Adrenal gland (tissue), 12 donors: ENCODE results near the gene EPHB2. TPM values are rescaled to one million over a fixed set of nuclear protein-coding genes. Genes with fewer than 3 reads are reported as not detected.

Experiments used
- DNase-seq, 7 donors: peaks; one replicate each; pipeline ENCODE4 v3.0.0-alpha.2; 2019 to 2020
- H3K27ac ChIP-seq, 5 donors: fragments of 200-600 bp; sonication (generic) in 4 of 5; 1 replicate in 3 of 5; 2 replicates in 2 of 5; pipeline versions ENCODE4 v1.5.1 to v1.8.0; 2016 to 2020; ENCODE audit warnings: mild to moderate bottlenecking in 1 of 5
- H3K27me3 ChIP-seq: fragments of 200-600 bp; 2 replicates; pipeline ENCODE4 v1.8.0; 2021
- H3K36me3 ChIP-seq, 2 donors: fragments of 200-600 bp; replicated peaks in 1 of 2; 1 replicate in 1 of 2; 2 replicates in 1 of 2; pipeline versions ENCODE4 v1.5.1 to v1.8.0; 2018 to 2022
- H3K4me1 ChIP-seq, 2 donors: fragments of 200-600 bp; replicated peaks in 1 of 2; 1 replicate in 1 of 2; 2 replicates in 1 of 2; pipeline versions ENCODE4 v1.5.1 to v1.8.0; 2018 to 2021
- H3K4me3 ChIP-seq, 4 donors: fragments of 200-600 bp; sonication (generic) in 3 of 4; one replicate each; pipeline ENCODE4 v1.5.1; 2016 to 2018
- H3K9me3 ChIP-seq, 3 donors: fragments of 200-600 bp; sonication (generic) in 1 of 3; replicated peaks in 1 of 3; 1 replicate in 2 of 3; 2 replicates in 1 of 3; pipeline versions ENCODE4 v1.5.1 to v1.8.0; 2016 to 2021
- CTCF ChIP-seq, 6 experiments: fragments of 450-650 bp in 4 of 6; fragments of 200-600 bp in 2 of 6; sonication (generic) in 1 of 6; IDR thresholded peaks; 1 replicate in 5 of 6; 2 replicates in 1 of 6; pipeline versions ENCODE4 v1.5.1 to v1.8.0; 2016 to 2021; ENCODE audit warnings: antibody characterized with exemption in 6 of 6, mild to moderate bottlenecking in 2 of 6, moderate library complexity in 1 of 6
- POLR2A ChIP-seq, 2 donors: fragments of 450-650 bp; IDR thresholded peaks; one replicate each; pipeline ENCODE4 v1.6.1; 2017; ENCODE audit warnings: antibody characterized with exemption in 2 of 2, mild to moderate bottlenecking in 2 of 2, moderate library complexity in 1 of 2
- WGBS, 4 donors: extraction: QIAGEN DNeasy Blood & Tissue Kit in 2 of 4; methylation state at CpG; one replicate each; pipeline versions ENCODE4 v1.1.5 to v1.1.7; 2013 to 2017; 5-methylcytosine and 5-hydroxymethylcytosine counted together
- intact Hi-C, 2 donors: fragments of 100-400 bp; cut with DNase I; formaldehyde crosslinking; loops; one replicate each; pipeline versions ENCODE4 v1.14.1 to v1.15.0; 2022 to 2023
- polyA plus RNA-seq, 3 donors: library from polyadenylated mRNA; stranded (reverse); fragments of 200-250 nt in 2 of 3; fragments of 350-450 nt in 1 of 3; fragmentation: Illumina TruSeq in 1 of 3; extraction: RNeasy Lipid Tissue Mini Kit (QIAGEN cat#74804) in 1 of 3; gene quantifications; one replicate each; pipeline ENCODE4 v1.2.3, GENCODE V29; 2013 to 2014
- total RNA-seq, 9 donors: library from RNA; depleted of rRNA in 4 of 9; stranded (reverse); fragments of >200 nt in 4 of 9; fragments of 120-200 nt in 1 of 9; fragmentation: NEBNext Ultra II Directional in 1 of 9; extraction: Animal tissue kit (Norgen Biotek cat#: 25700) in 1 of 9; gene quantifications; one replicate each; pipeline versions ENCODE4 v1.1.0 to v1.2.4, GENCODE V29; 2013 to 2023
- donor health status: healthy with polysubstance abuse.
- donor health status: Bipolar disorder and iron deficiency.
- donor health status: DM: yes; HTN: yes; CAD: no.
- donor health status: DM: no; HTN: no; CAD: no.
- donor health status: DM: no; HTN: no; CAD: no.
- donor health status: DM: yes; HTN: yes; CAD: no.

EPHB2 gene
- total and polyA plus RNA-seq, 12 donors = 0.67 to 10.3 (median 3.1) TPM

- Histone ChIP-seq H3K4me1 (peaks cover 8 to 9% of the 10 kb centered on the region in 2 donors), H3K9me3 (no peaks in the 10 kb centered on the region), H3K27me3 (no peaks in the 10 kb centered on the region), H3K36me3 (no peaks in the 10 kb centered on the region), H3K4me3 (no peak overlapping the region), H3K27ac (no peak overlapping the region)
- TF ChIP-seq POLR2A (IDR thresholded peaks at IDR 0.05) (no peak), CTCF (IDR thresholded peaks at IDR 0.05) (no peak)
- 76 to 92% (median 83%) methylated on average over 3 of the region's 3 CpGs for WGBS, 4 donors
- intact Hi-C loops = no loop called here
- DNase-seq = no peak
Observed at GRCh38 chr1:22868331-22868730, 157.7 kb downstream of the EPHB2 start.

DNA sequence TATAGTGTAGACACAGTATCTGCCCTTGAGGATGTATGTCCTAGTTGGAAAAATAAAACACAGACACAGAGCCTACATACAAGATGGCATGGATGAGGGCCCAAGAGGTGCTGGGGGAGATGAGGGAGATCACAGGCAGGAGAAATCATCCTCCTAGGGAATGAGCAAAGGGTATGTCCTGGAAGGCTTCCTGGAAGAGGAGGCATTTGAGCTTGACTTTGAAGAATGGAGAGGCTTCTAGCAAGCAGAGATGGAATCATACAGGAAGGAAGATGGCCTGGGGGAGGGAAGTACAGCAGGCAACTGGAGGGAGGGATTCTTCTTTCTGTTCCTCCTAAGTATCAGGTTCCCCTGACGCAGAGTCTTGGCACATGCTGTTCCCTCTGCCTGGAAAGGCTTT is 158.7 kb downstream of the EPHB2 start:
- 86 to 92% (median 90%) methylated on average over 1 of the region's 1 CpG for WGBS, 4 donors
- intact Hi-C loops = no loop called here
- no peak overlapping the region for H3K4me3 ChIP-seq

DNA sequence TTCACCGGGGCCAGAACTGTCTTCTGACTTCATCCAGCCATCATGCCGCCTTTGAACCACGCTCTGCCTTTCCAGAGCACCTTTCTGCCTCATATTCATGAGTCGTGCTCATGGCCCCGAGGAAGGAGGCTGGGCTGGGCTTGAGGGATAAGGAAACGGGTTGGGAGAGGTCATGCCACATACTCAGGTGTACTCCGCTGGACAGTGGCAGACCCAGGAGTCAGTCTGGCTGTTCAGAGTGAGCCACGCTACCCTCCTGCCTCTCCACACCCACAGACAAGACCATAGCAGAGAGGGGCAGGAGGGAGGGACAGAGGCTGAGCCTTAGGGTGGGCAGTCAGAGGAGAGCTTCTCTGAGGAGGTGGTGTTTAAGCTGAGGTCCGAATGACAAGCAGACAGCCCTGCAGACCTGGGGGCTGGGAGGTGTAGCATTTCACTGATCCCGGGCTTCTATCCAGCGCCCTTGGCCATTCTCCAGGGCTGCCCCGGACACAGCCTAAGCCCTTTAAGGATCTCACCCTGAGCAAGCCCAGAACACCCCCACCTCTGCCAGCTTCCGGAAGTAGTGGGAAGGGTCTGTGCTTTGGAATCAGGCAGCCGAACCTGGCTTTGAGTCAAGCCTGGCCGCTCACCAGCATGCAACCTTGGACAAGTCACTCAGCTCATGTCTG is 159.7 kb downstream of the EPHB2 start:
- intact Hi-C loops = no loop called here
- H3K27ac ChIP-seq = peak overlapping the region in 1 of 5 donors; percentile 16
- 41 to 49% (median 47%) methylated on average over 10 to 15 of the region's 15 CpGs for WGBS, 4 donors

More for the DNA sequence above, 158.7 kb downstream of the EPHB2 start:
- TF ChIP-seq CTCF (IDR thresholded peaks at IDR 0.05) (no peak), POLR2A (IDR thresholded peaks at IDR 0.05) (no peak)
- DNase-seq = no peak
- no peaks in the 10 kb centered on the region for H3K9me3 ChIP-seq
- H3K4me1 ChIP-seq = peaks cover 8 to 9% of the 10 kb centered on the region in 2 donors
- H3K27ac ChIP-seq = no peak overlapping the region
- no peaks in the 10 kb centered on the region for H3K36me3 ChIP-seq
- H3K27me3 ChIP-seq = no peaks in the 10 kb centered on the region

More for the DNA sequence above, 159.7 kb downstream of the EPHB2 start:
- Histone ChIP-seq H3K27me3 (no peaks in the 10 kb centered on the region), H3K36me3 (no peaks in the 10 kb centered on the region), H3K4me1 (peaks cover 8 to 9% of the 10 kb centered on the region in 2 donors), H3K9me3 (no peaks in the 10 kb centered on the region), H3K4me3 (no peak overlapping the region)
- peak; percentile 26 to 63 (median 54) for DNase-seq
- TF ChIP-seq CTCF (IDR thresholded peaks at IDR 0.05) (no peak), POLR2A (IDR thresholded peaks at IDR 0.05) (no peak)
